Osteoblast (primary cell): ENCODE data around the gene SLC6A6. TPM values are rescaled to one million over a fixed set of nuclear protein-coding genes. Genes with fewer than 3 reads are reported as not detected.

Experiments
- DNase-seq: peaks from one replicate; pipeline ENCODE4 v3.0.0; 2011; ENCODE audit warnings: low spot score, mixed read lengths; ENCODE audit not compliant: insufficient read length; ENCODE audit errors: missing footprints
- H2AFZ ChIP-seq: 2 replicates; pipeline ENCODE4 v1.6.0; 2011; ENCODE audit warnings: mild to moderate bottlenecking, low read length
- H3K27ac ChIP-seq: 2 replicates; pipeline ENCODE4 v1.5.1; 2011; ENCODE audit warnings: mild to moderate bottlenecking, low read depth, low read length, moderate library complexity
- H3K27me3 ChIP-seq: 2 replicates; pipeline ENCODE4 v1.6.0; 2012; ENCODE audit warnings: mild to moderate bottlenecking, control low read depth, inconsistent platforms, low read length, moderate library complexity; ENCODE audit not compliant: insufficient read depth
- H3K36me3 ChIP-seq: 2 replicates; pipeline ENCODE4 v1.5.1; 2011; ENCODE audit warnings: mild to moderate bottlenecking, low read length, control low read depth, moderate library complexity; ENCODE audit not compliant: insufficient read depth
- H3K4me1 ChIP-seq: 2 replicates; pipeline ENCODE4 v1.5.1; 2011; ENCODE audit warnings: mild to moderate bottlenecking, low read length, control low read depth, moderate library complexity; ENCODE audit not compliant: insufficient read depth
- H3K4me2 ChIP-seq: 2 replicates; pipeline ENCODE4 v1.6.0; 2011; ENCODE audit warnings: mild to moderate bottlenecking, low read length; ENCODE audit not compliant: insufficient read depth
- H3K4me3 ChIP-seq: fragments of 200-600 bp; sonication (generic); 3 replicates; pipeline ENCODE4 v1.5.1; 2012; ENCODE audit warnings: mild to moderate bottlenecking, low read length, inconsistent platforms; ENCODE audit not compliant: insufficient read depth
- H3K79me2 ChIP-seq: 2 replicates; pipeline ENCODE4 v1.6.0; 2012; ENCODE audit warnings: mild to moderate bottlenecking, low read length, control low read depth, inconsistent platforms; ENCODE audit not compliant: insufficient read depth
- H3K9me3 ChIP-seq: 2 replicates; pipeline ENCODE4 v1.5.1; 2011; ENCODE audit warnings: low read depth, low read length, control low read depth
- H4K20me1 ChIP-seq: 2 replicates; pipeline ENCODE4 v1.6.0; 2012; ENCODE audit warnings: mild to moderate bottlenecking, low read length, control low read depth; ENCODE audit not compliant: insufficient read depth
- CTCF ChIP-seq: IDR thresholded peaks from 2 replicates; pipeline ENCODE4 v1.5.1; 2011; ENCODE audit warnings: mild to moderate bottlenecking, low read depth, low read length, moderate library complexity; ENCODE audit errors: extremely low read depth
- total RNA-seq: library from RNA; depleted of rRNA; stranded (reverse); fragments of >200 nt; gene quantifications from 2 replicates; pipeline ENCODE4 v1.2.3, GENCODE V29; 2012

SLC6A6 gene
- total RNA-seq, 1 donor, result 86.5 TPM

GRCh38 chr3:14461006-14461747 is 58.8 kb downstream of the SLC6A6 start:
- H3K36me3 ChIP-seq, result peaks cover 87% of the 10 kb centered on the region
- H2AFZ ChIP-seq, result no peak overlapping the region
- TF ChIP-seq CTCF, result no peak
- no peak overlapping the region for H3K4me3 ChIP-seq
- peak overlapping the region; percentile 75 for H3K27ac ChIP-seq
- H3K79me2 ChIP-seq, result no peaks in the 10 kb centered on the region
- H4K20me1 ChIP-seq, result no peaks in the 10 kb centered on the region
- H3K4me1 ChIP-seq, result peaks cover 28% of the 10 kb centered on the region
- no peaks in the 10 kb centered on the region for H3K9me3 ChIP-seq
- H3K4me2 ChIP-seq, result no peak overlapping the region
- peak; percentile 6 for DNase-seq
- H3K27me3 ChIP-seq, result no peaks in the 10 kb centered on the region

GRCh38 chr3:14461748-14462324 is 59.4 kb downstream of the SLC6A6 start:
- Histone ChIP-seq H3K4me1 (peaks cover 28% of the 10 kb centered on the region), H3K27me3 (no peaks in the 10 kb centered on the region), H3K36me3 (peaks cover 87% of the 10 kb centered on the region), H3K9me3 (no peaks in the 10 kb centered on the region), H3K27ac (no peak overlapping the region), H4K20me1 (no peaks in the 10 kb centered on the region), H3K4me2 (no peak overlapping the region), H3K4me3 (no peak overlapping the region), H2AFZ (no peak overlapping the region), H3K79me2 (no peaks in the 10 kb centered on the region)
- peak; percentile 81 for TF ChIP-seq CTCF
- DNase-seq, result peak; percentile 92

- Histone ChIP-seq H3K4me3 (no peak overlapping the region), H3K27ac (no peak overlapping the region), H3K9me3 (no peaks in the 10 kb centered on the region), H4K20me1 (no peaks in the 10 kb centered on the region), H3K4me2 (no peak overlapping the region), H3K36me3 (peaks cover 87% of the 10 kb centered on the region), H2AFZ (no peak overlapping the region), H3K79me2 (no peaks in the 10 kb centered on the region), H3K27me3 (no peaks in the 10 kb centered on the region), H3K4me1 (peaks cover 28% of the 10 kb centered on the region)
- no peak for TF ChIP-seq CTCF
- DNase-seq, result peak; percentile 8
Measured at GRCh38 chr3:14462738-14463137, 60.3 kb downstream of the SLC6A6 start.

GRCh38 chr3:14463330-14464140 is 61.1 kb downstream of the SLC6A6 start:
- H3K27me3 ChIP-seq, result no peaks in the 10 kb centered on the region
- TF ChIP-seq CTCF, result no peak
- peaks cover 23% of the 10 kb centered on the region for H3K4me1 ChIP-seq
- H4K20me1 ChIP-seq, result no peaks in the 10 kb centered on the region
- H3K27ac ChIP-seq, result no peak overlapping the region
- no peaks in the 10 kb centered on the region for H3K9me3 ChIP-seq
- no peak overlapping the region for H2AFZ ChIP-seq
- no peaks in the 10 kb centered on the region for H3K79me2 ChIP-seq
- H3K4me3 ChIP-seq, result no peak overlapping the region
- H3K4me2 ChIP-seq, result no peak overlapping the region
- DNase-seq, result peak; percentile 11
- H3K36me3 ChIP-seq, result peaks cover 90% of the 10 kb centered on the region
